ENCODE results near the gene ZBTB26.

- TF ChIP-seq, protein P1, sequence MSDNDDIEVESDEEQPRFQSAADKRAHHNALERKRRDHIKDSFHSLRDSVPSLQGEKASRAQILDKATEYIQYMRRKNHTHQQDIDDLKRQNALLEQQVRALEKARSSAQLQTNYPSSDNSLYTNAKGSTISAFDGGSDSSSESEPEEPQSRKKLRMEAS (IDR thresholded peaks at IDR 0.05; ENCODE audit: low read depth, low read length) = no peak
- TF ChIP-seq, protein P2, sequence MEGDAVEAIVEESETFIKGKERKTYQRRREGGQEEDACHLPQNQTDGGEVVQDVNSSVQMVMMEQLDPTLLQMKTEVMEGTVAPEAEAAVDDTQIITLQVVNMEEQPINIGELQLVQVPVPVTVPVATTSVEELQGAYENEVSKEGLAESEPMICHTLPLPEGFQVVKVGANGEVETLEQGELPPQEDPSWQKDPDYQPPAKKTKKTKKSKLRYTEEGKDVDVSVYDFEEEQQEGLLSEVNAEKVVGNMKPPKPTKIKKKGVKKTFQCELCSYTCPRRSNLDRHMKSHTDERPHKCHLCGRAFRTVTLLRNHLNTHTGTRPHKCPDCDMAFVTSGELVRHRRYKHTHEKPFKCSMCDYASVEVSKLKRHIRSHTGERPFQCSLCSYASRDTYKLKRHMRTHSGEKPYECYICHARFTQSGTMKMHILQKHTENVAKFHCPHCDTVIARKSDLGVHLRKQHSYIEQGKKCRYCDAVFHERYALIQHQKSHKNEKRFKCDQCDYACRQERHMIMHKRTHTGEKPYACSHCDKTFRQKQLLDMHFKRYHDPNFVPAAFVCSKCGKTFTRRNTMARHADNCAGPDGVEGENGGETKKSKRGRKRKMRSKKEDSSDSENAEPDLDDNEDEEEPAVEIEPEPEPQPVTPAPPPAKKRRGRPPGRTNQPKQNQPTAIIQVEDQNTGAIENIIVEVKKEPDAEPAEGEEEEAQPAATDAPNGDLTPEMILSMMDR (IDR thresholded peaks at IDR 0.05; ENCODE audit: low read depth, low read length) = no peak
These were observed 17.0 kb upstream of the ZBTB26 start for GRCh38 chr9:122948313-122948712.

All from NB4 (cell line).